Epithelial cell of proximal tubule (primary cell): ENCODE data around the gene PCDHB15. TPM values are rescaled to one million over a fixed set of nuclear protein-coding genes. Genes with fewer than 3 reads are reported as not detected.
"Not testable (repeated sequence)": the region's sequence is repeated elsewhere in the genome, so short reads cannot be mapped to it uniquely, and the experiment has no call there.

ENCODE experiments used
- DNase-seq: peaks from one replicate; pipeline ENCODE4 v3.0.0-alpha.2; 2011; ENCODE audit warnings: low read depth
- H3K4me3 ChIP-seq: 2 replicates; pipeline ENCODE4 v1.5.1; 2011; ENCODE audit warnings: low read depth, mild to moderate bottlenecking, low read length
- CTCF ChIP-seq: conservative IDR thresholded peaks from 2 replicates; pipeline ENCODE4 v1.5.1; 2012; ENCODE audit warnings: low read depth, mild to moderate bottlenecking, low read length
- total RNA-seq: library from RNA; depleted of rRNA; stranded (reverse); fragments of >200 nt; gene quantifications from 2 replicates; pipeline ENCODE4 v1.2.3, GENCODE V29; 2015

PCDHB15 gene
- total RNA-seq, 1 donor from 2014 or later, result 0.29 TPM

GRCh38 chr5:141213656-141214339 lies 31.4 kb upstream of the PCDHB15 start, which contains the start of gene PCDHB13:
Gene PCDHB13, plus strand, starts transcription at chr5:141213919. Its CDS starts 205 bp downstream, at chr5:141214124.
- H3K4me3 ChIP-seq, DNase-seq: not testable (repeated sequence)
- TF ChIP-seq CTCF, result peak; percentile 16

GRCh38 chr5:141214583-141214982 lies 30.6 kb upstream of the PCDHB15 start:
- H3K4me3 ChIP-seq, DNase-seq: not testable (repeated sequence)

- not testable (repeated sequence) for H3K4me3 ChIP-seq, DNase-seq
These were observed 29.7 kb upstream of the PCDHB15 start for GRCh38 chr5:141215504-141215903.

- not testable (repeated sequence) for DNase-seq, H3K4me3 ChIP-seq
These were observed 29.2 kb upstream of the PCDHB15 start for GRCh38 chr5:141216035-141216434.

GRCh38 chr5:141223112-141223783 lies 21.9 kb upstream of the PCDHB15 start, which contains the start of gene PCDHB14:
Gene PCDHB14, plus strand, starts transcription at chr5:141223343. Its CDS starts 163 bp downstream, at chr5:141223506.
- H3K4me3 ChIP-seq, result peak within 1 kb of the TSS; percentile 38
- peak; percentile 32 for TF ChIP-seq CTCF
- DNase-seq, result no peak

GRCh38 chr5:141224844-141225243 lies 20.4 kb upstream of the PCDHB15 start:
- not testable (repeated sequence) for H3K4me3 ChIP-seq, DNase-seq

GRCh38 chr5:141225421-141225820 lies 19.8 kb upstream of the PCDHB15 start:
- not testable (repeated sequence) for DNase-seq

GRCh38 chr5:141234109-141234667 lies 11.0 kb upstream of the PCDHB15 start:
- TF ChIP-seq CTCF, result peak; percentile 17
- no peak for DNase-seq
- H3K4me3 ChIP-seq, result no peak overlapping the region

More at GRCh38 chr5:141225421-141225820, 19.8 kb upstream of the PCDHB15 start:
- not testable (repeated sequence) for H3K4me3 ChIP-seq

- H3K4me3 ChIP-seq, DNase-seq: not testable (repeated sequence)
These were observed 9.3 kb upstream of the PCDHB15 start for GRCh38 chr5:141235922-141236321.
